NCI-H2029 treated with DMSO at 0.1 percent for 48 hours (cell line): ENCODE measurements around the gene LRRN2.
A peak's percentile ranks its signal among the peaks of the same experiment; 100 is the strongest.
"Not testable (repeated sequence)": the region's sequence is repeated elsewhere in the genome, so short reads cannot be mapped to it uniquely, and the experiment has no call there.

Source experiments
- DNase-seq: peaks from one replicate; lab custom pipeline; 2025; lab: John Stamatoyannopoulos, UW

The LRRN2 gene

DNA sequence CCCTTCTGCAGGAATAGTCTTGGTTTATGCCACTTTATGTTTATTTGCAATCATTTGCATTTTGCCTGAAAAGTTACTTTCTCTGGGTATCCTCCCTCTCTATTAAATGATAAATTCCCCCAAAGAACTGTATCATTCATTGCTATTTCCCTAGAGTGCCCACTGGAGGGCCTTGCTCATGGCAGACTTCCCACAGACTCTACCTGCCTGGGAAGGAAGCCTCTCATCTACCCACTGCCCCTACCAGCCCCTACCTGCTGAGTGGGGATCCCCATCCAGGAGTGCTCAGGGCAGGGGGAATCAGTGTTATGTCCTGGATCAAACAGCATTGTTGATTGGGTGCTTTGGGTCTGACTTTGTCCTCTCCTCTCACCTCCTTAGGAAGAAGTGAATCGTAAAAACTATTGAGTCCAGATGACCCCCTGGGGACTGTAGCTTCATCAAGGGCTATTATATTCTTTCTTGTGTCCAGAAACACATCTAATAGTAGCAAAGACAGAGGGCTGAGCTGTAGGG is 6.8 kb upstream of the LRRN2 start:
- DNase-seq: no peak

DNA sequence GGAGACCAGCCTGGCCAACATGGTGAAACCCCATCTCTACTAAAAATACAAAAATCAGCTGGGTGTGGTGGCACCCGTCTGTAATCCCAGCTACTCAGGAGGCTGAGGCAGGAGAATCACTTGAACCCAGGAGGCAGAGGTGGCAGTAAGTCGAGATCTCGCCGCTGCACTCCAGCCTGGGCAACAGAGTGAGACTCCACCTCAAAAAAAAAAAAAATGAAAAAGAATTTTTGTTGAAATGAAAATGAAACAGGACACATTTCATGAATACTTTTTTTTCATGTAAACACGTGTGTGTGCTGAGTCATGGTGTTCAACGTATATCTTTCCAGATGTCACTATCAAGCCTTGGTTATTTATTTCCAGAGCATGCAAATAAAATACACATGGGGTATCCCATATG is 5.8 kb upstream of the LRRN2 start:
- not testable (repeated sequence) for DNase-seq

DNA sequence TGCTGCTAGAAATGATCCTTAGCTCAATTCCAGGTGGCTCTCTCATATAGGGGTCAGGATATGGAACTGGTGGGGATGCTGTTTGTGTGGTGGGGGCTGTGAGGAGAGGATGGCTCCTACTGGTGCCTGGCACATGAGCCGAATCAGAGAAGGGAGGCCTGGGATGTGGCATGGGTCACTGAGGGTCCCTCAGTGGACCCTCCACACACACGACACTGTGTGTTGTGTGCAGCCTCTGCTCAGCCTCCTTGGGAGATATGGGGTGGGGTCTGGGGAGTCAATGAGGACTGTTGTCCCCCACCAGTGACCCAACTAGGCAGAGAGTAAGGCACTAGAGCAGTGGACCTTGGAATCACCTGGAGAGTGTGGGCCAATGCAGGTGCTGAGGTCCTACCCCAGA is 3.2 kb upstream of the LRRN2 start:
- DNase-seq: no peak

DNA sequence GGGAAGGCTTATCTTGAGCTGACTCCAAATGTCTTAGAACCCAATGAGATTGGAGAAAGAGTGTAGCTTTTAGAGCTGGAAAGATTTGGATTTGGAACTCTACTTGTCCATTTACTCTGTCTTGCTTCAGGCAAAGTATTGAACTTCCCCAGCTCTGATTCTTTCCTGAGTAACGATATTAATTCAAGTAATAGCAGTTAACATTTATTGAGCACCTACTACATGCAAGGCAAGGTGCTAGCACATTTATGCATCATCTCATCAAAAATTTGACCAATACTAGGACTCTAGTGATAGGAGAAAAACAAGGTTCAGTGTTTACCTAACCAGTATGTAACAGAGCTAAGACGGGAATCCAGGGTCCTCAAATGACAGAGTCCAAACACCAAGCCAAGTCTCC is 2.5 kb upstream of the LRRN2 start:
- no peak for DNase-seq

DNA sequence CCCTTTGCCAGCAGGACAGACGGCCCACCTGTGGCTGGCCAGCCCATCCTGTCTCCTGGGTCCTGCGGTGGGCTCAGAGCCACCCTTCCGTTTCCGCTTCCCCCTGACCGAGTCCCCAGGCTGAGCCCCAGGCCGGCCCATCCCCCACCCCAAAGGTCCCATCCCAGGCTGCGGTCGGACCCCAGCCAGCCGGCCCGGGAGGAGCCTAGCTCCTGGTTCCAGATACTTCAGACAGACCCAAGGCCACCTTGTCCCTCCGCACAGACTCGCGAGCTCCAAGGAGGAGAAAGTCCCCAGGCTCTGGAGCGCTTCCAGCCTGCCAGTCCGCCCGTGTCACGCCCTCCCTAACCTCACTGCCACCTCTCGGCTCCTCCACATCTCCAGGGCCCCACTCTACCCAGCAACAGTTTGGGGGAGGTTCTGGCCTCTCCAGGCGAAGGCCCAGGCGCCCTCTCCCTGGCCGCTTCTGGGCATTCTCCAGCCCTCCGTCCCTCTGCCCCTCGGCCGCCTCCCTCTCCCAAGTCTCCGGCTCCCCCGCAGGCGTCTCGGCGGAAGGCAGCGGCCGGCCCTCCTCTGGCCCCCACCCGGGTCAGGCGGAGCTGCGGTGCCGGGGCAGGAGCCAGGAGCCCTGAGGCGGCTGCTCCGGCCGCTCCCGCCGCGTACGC is 835 bp downstream of the LRRN2 start:
- no peak for DNase-seq

DNA sequence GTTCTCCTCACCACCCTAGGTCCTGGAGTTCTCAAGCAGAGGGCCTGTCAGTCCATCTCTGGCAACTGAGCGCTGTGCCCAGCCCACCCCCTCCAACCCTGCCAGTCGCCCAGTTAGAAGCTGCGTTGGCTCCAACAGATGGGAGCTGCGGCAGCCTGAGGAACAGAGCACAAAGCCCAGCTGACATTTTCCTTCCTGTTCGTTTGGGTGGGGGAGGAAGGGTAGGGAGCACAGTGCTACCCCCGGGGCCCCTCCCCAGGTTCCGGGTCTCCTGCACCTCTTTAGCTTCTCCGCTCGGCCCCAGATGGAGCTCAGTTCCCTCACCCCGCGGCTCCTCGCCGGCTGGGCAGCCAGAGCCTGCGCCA is 1.4 kb downstream of the LRRN2 start:
- DNase-seq: no peak

DNA sequence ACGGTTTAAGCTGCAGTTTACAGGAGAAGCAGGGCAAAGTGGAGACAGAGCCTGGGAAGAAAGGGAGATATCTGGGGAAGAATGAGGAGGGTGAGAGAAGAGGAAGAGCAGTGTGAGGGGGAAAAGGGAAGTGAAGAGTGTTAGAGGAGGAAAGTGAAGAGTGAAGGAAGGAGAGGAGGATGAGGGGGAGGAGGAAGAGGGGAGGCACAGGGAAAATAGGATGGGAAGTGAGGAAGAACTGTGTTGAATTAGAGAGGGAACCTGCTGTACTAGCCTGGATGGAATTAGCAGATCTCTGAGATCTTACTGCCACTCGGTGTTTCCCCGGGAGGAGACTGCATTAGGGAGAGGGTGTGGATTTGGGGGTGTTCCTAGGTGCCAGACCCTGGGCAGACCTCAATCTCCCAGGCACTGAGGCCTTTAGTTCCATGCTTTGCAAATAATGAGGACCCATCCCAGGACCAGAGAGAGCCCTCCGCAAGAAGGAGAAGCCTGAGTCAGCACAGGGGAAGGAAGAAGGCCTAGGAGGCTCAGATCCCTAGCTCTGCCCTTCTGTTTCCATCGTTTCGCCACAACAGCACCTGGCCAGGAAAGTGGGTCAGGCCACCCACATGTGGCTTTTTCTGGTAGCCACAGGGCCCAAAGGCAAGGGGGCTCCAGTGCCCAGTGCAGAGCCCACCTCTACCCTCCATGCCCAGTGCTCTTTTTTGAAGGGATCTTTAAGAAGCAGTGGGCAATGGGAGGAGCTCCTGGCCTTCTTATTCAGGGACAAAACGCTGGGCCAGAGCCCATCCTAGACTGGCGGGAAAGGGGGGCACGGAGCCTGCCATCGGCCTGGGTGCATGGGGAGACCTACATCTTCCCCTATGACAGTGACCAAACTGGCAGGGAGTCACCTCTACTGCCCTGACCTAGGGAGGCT is 2.0 kb downstream of the LRRN2 start:
- no peak for DNase-seq

DNA sequence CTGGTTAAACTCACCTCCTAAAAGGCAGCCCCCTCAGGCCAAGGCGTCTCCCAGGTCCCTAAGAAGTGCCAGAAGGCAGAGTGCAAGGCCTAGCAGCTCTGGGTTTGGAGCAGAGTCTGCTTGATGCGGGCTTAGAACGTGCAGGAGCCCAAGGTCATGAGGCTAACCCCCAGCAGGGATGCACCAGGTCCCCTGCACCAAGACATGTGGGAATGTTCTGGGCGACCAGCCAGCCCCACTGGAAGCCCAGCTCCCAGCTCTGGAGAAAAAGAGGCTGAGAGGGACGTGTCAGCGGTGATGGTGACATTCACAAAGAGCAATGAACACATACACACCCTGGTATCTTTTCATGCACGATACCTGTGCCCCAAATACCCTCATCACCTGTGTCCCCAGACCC is 5.1 kb downstream of the LRRN2 start:
- DNase-seq: no peak

DNA sequence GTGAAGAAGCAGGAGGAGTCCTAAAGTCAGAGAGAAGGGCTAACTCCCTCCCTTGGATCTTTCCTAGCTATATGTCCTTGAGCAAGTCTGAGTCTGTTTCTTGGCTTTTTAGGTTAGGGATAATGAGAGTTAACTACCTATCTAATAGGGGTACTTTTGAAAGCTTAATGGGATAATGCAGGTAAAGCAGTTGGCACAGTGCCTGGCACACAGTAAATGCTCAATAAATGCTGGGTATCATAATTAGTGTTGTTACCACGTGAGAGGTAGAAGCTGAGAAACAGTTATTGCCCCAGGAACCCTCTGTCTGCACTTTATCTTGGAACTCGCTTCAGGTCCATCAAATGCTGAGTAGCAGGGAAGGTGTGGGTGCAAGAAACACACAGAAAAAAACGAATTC is 5.5 kb downstream of the LRRN2 start:
- DNase-seq: no peak

DNA sequence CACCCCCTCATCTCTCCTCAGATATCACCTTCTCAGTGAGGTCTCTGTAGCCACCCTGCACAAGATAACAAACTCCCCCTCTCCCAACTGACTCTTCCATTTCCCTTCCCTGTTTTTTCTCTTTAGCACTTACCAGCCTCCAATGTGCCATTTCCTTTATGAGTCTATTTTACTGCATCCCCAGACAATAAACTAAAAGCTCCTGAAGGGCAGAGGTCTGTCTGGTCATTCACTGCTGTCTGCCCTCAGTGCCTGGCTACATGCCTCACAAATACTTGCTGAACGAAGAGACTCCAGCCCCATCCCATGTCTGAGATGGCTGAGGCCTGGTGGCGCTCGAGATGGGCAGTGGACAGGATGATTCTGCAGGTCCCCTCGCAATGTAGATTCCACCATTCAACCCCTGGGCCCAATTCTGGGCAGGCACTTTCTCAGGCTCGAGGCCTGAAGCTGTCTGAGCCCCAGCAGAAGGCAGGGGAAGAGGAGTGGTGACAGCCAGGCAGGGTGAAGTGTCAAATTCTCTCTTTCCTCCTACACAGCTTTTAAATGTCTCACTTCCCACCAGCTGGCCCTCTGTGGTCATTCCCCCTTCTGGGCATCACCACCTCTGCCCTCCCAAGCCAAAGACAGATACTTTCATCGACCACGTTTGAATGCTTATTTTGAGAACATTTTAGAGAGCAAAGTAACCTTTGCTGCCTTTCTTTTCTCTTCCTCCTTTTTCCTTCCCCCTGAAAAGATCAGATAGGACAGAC is 6.6 kb downstream of the LRRN2 start:
- DNase-seq: no peak

DNA sequence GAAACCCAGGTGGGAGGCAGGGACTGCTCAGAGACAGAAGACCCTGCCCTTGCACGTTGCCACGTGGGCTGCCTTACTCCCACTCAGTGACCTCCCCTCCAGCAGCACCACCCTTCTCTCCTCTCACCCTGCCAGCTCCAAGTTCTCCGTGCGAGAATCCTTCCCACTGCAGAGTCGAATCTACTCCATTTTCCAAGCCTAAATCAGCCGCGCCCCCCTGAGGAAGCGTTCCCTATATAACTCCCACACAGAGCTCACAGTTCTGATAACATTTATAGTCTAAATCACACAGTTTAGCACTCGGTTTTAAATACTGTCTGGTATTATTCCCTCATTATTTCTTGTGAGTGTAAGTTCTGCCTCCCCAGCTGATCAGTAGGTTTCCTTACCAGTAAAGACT is 7.7 kb downstream of the LRRN2 start:
- no peak for DNase-seq

DNA sequence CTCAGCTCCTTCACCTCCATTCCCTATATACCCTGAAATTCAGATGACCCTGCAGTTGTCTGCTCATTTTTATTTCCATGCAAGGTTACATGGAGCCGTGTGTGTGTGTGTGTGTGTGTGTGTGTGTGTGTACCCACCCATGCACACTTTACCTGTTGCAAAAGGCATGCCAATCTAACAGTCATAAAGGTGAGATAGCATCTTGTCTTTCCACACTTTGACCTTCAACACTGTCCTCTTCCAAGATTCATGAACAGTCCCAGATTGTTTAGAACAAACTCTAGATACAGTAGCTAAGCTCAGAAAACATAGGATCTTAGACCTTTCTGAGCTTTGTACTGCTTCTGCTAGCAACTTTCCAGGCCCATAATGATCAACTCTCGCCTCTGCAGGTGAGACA is 9.5 kb downstream of the LRRN2 start:
- DNase-seq: no peak

DNA sequence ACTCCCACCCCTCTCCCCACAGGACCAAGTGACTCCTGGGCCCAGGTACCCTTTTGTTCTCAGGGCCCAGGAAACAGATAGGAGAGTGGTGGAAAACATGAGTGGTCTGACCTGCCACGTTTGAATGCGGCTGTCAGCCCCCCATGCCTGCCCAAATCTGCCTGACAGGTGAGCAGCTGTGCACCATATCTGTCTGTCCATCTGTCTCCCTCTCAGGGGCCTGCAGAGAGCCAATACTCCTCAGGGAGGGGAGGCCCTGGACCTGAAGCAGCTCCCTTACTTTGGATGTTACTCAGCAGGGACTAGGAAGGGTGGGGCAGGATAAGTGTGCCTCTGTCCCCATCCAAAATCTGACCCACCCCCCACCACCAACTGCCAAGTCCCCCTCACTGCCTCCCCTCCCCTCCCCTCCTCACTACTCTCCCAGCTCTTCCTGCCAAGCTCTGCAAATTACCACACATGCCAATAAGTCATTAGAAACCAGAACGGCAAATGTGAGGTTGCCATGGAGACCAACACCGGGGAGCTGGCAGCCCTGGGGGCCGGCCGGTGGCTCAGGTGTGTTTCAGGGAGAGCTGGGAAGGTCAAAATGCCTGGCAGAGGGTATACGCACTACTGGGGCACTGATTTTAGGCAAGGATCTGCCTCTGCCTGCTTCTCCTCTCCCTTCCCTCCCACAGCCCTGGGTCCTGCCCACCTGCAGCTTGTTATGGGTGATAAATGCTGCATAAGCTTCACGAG is 11.5 kb downstream of the LRRN2 start:
- peak; percentile 39 for DNase-seq

DNA sequence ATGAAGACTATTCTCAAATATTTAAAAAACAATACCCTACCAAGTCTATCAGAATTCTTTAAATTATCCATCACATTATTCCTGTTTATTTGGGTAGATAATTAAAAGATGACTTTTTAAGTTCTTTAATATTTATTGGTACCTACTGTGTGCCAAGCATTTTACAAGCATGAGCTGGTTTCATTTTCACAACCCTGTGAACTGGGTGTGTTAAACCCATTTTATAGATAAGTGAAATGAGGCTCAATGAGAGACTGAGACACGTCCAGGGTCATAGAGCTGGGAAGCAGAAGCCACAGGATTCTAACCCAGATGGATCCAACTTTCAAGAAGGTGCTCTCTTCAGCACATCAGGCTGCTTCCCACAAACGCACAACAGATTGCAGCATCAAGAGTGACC is 12.3 kb downstream of the LRRN2 start:
- no peak for DNase-seq

DNA sequence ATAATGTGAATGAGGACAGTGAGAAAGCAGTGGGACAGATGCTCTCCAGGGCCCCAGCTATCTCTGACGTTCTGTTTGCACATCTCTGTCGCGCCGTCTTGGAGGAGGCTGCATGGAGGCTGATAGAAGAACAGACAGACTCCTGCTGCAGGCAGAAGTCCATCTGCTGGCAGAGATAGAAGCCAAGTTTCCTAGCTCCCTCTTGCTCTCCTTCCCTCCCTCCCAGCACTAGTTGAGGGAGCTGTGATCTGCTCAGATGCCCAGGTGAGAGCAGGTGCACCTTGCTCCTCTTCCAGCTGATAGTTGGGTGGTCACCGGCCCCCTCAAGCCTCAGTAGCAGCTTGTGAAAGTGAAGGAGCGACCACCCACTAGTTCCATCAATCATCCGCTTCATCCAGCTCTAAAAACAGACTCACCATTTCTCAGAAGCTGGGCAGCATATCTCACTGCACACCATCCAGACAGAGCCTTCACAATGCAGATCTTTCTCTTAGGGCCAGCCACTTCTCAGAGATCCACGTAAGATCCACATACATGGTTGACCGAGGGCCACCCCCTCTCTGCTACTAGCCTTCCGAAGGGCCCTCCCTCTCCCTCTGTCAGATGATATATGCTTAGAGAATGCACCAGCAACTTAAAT is 12.9 kb downstream of the LRRN2 start:
- DNase-seq: no peak

DNA sequence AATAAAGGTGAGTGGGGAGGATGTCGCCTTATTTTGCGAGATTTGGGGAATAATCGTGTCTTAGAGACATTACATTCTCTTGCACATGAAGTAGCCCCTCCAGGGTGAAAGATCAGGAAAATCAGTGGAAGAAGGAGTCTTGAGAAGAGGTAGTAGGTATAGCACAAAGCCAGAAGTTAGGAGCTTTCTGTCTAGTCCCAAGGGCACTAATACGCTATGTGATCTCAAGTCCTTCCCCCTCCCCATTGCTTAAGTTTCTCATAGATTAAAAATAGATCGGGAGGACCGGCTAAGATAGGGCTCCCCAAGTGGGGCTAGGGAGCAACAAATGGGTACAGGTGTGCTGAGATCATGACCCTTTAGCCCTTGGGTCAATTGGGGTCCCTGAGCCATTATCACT is 13.5 kb downstream of the LRRN2 start:
- DNase-seq: no peak

DNA sequence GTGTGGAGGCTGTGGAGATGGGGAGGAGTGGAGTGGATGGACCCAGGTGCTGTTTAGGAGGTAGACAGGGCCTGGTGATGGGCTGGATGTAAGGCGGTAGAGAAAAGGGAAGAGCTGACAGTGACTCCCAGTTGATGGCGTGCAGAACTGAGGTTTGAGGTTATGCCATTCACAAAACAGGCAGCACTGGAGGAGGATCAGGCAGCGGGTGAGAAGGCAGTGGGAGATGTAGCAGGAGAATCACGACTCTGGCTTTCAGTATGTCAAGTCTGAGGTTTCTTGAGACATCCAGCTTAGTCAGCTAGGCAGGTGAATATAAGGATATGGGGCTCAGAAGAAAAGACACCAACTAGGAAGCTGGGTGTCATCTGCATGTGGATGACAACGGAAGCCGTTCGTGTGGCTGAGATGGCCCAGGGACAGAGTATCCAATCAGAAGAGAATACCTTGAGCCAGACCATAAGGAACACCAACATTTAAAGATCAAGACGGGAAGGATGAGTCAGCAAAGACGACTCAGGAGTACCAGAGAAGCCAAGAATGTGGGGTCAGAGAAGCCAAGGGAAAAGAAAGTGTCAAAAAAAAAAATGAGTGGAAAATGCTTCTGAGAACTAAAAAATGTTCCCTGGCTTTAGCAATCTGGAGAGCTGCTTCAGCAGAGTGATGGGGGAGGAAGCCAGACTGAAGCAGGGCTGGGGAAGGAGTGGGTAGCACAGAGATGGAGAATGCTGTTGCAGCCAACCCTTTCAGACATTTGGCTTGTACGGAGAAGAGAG is 15.2 kb downstream of the LRRN2 start:
- no peak for DNase-seq

DNA sequence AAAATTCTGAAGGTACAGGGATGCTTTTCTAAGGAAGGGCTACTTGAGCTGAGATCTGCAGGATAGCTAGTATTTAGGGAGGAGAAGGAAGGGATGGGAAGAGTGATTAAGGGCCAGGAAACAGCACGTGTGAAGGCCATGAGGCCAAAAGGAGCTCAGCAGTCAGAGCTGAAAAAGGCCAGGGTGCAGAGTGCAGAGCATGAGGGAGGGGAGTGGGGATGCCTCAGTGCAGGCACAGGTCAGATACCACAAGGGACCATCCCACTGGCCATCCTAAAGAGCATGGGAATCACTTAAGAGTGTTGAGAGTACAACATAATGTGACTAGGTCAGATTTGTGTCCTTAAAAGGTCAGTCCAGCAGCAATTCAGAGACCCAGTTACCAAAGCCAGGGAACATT is 16.0 kb downstream of the LRRN2 start:
- no peak for DNase-seq

DNA sequence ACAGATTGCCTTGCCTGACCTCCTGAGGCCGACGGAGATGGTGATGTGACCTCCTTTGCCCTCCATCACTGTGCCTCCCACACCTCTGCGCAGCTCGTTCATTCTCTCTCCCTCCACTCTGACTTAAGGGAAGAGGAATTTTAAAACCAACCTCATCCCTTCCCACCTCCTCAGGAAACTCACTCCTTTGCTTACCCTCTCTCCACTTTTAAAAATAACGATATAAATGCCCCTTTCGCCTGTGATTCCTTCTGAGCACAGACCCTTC is 21.2 kb downstream of the LRRN2 start:
- DNase-seq: no peak

DNA sequence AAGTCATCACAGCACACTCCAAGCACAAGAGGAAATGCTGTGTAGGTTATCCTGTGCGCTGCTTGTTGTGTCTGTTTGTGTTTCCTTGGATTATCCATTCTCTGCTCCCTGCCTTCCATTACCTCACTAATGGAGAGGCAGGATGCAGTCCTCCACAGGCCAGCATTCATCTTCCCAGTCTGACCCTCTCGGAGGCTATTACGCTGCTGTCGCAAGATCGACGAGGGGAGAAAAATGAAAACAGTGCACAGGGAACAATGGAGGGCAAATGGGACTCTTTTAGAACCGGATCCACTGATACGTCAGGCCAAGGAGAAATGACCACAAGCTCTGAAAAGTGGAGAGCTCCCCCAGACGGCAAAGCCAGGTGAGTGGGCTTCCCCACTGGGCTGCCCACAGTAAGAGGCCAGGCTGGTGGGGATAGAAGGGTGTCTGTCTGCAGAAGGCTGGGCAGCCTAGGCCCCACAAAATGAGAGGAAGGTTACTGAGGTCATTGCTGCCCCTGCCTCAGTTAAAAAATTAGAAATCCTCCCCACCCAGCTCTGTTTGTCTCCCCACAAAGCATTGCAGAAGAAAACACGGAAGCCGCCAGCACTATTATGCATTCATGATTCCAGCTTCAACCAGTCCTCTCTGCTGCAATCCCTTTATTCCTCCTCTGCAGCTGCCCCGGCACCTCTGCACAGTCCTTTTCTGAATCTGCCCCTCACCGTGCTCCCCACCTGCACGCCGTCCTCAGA is 21.7 kb downstream of the LRRN2 start:
- no peak for DNase-seq
